Lower leg skin (tissue), 4 donors: ENCODE data around the gene FAM171A1. TPM values are rescaled to one million over a fixed set of nuclear protein-coding genes. Genes with fewer than 3 reads are reported as not detected.

Source experiments
- DNase-seq, 2 donors: peaks; one replicate each; pipeline ENCODE4 v3.0.0-alpha.2; 2019; ENCODE audit warnings: low spot score in 2 of 2
- H3K4me3 ChIP-seq: fragments of 200-600 bp; sonication (generic); 2 replicates; pipeline ENCODE4 v1.5.1; 2017; ENCODE audit warnings: mild to moderate bottlenecking, low read depth; ENCODE audit not compliant: poor library complexity, severe bottlenecking
- POLR2A ChIP-seq, 2 donors: fragments of 450-650 bp; IDR thresholded peaks; one replicate each; pipeline ENCODE4 v1.6.1; 2016 to 2017; ENCODE audit warnings: antibody characterized with exemption in 2 of 2, mild to moderate bottlenecking in 1 of 2, moderate library complexity in 1 of 2
- WGBS, 2 donors: methylation state at CpG; one replicate each; pipeline ENCODE4 v1.1.5; 2018; 5-methylcytosine and 5-hydroxymethylcytosine counted together
- intact Hi-C: fragments of 100-400 bp; cut with DNase I; formaldehyde crosslinking; loops from one replicate; pipeline ENCODE4 v1.15.0; 2023; ENCODE audit warnings: low total_unique reads
- total RNA-seq, 4 donors: library from RNA; depleted of rRNA; stranded (reverse); fragments of >200 nt; gene quantifications; one replicate each; pipeline ENCODE4 v1.1.0, GENCODE V29; 2016
- TF ChIP-seq, protein P1 (sequence below), 3 donors: fragments of 450-650 bp; IDR thresholded peaks; one replicate each; pipeline ENCODE4 v1.5.1; 2016; ENCODE audit warnings: antibody characterized with exemption in 3 of 3, mild to moderate bottlenecking in 3 of 3, moderate library complexity in 2 of 3

FAM171A1 gene
- total RNA-seq, 4 donors from 2014 or later: 2.7 to 5.4 (median 3.1) TPM

DNA sequence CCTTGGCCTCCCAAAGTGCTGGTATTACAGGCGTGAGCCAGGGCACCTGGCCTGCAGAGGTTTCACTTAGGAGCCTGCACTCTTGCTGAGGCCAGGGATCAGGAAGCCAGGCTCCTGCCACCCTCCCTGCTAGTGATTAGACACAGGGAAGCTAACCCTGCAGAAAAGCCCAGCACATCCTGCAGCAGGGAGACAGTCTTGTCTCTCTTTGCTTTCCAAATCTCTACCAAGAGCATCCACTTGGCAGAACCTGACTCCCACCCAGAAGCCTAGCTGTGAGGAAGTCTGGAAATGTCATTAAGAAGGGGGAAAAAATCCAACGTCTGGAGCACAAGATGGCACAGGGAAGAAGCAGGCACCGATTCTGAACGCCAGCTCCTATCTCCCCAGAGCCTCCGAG is 8.0 kb upstream of the FAM171A1 start:
- 67 to 78% methylated on average over 5 of the region's 5 CpGs for WGBS, 2 donors
- DNase-seq: no peak
- intact Hi-C loops: no loop called here
- no peak overlapping the region for H3K4me3 ChIP-seq
- TF ChIP-seq POLR2A (IDR thresholded peaks at IDR 0.05): no peak
- TF ChIP-seq, protein P1, sequence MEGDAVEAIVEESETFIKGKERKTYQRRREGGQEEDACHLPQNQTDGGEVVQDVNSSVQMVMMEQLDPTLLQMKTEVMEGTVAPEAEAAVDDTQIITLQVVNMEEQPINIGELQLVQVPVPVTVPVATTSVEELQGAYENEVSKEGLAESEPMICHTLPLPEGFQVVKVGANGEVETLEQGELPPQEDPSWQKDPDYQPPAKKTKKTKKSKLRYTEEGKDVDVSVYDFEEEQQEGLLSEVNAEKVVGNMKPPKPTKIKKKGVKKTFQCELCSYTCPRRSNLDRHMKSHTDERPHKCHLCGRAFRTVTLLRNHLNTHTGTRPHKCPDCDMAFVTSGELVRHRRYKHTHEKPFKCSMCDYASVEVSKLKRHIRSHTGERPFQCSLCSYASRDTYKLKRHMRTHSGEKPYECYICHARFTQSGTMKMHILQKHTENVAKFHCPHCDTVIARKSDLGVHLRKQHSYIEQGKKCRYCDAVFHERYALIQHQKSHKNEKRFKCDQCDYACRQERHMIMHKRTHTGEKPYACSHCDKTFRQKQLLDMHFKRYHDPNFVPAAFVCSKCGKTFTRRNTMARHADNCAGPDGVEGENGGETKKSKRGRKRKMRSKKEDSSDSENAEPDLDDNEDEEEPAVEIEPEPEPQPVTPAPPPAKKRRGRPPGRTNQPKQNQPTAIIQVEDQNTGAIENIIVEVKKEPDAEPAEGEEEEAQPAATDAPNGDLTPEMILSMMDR (IDR thresholded peaks at IDR 0.05): no peak

DNA sequence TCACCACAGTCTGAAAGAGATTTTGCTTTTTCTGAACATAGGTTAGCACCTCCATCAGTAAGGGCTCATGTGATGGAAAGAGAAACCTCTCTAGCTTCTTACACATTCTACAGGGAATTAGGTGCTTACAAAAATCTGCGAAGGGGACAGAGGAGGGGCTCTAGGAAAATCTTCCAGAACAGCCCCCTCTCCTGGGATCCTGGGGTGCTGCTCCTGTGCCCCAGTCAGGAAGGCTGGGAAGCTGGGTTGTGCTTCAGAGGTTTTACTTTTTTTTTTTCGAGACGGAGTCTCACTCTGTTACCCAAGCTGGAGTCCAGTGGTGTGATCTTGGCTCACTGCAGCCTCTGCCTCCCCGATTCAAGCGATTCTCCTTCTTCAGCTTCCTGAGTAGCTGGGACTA is 7.5 kb upstream of the FAM171A1 start:
- H3K4me3 ChIP-seq: no peak overlapping the region
- 74 to 78% methylated on average over 5 of the region's 5 CpGs for WGBS, 2 donors
- no peak for DNase-seq
- no peak for TF ChIP-seq POLR2A (IDR thresholded peaks at IDR 0.05)
- intact Hi-C loops: loop anchor here (1.0 kb wide), 1 partner anchor 13 kb away; no protein-coding TSS in a partner anchor

GRCh38 chr10:15374566-15374965 is 3.5 kb upstream of the FAM171A1 start:
- 7 to 8% methylated on average over 1 of the region's 1 CpG for WGBS, 2 donors
- DNase-seq: no peak
- H3K4me3 ChIP-seq: no peak overlapping the region
- no peak for TF ChIP-seq POLR2A (IDR thresholded peaks at IDR 0.05)
- TF ChIP-seq, protein P1 (IDR thresholded peaks at IDR 0.05): no peak
- intact Hi-C loops: no loop called here

- DNase-seq: peak in 1 of 2 donors; percentile 50
- no peak overlapping the region for H3K4me3 ChIP-seq
- intact Hi-C loops: no loop called here
- 54 to 57% methylated on average over 3 of the region's 3 CpGs for WGBS, 2 donors
- TF ChIP-seq, protein P1 (IDR thresholded peaks at IDR 0.05): no peak
- no peak for TF ChIP-seq POLR2A (IDR thresholded peaks at IDR 0.05)
Measured at GRCh38 chr10:15374156-15374555, 3.1 kb upstream of the FAM171A1 start.

DNA sequence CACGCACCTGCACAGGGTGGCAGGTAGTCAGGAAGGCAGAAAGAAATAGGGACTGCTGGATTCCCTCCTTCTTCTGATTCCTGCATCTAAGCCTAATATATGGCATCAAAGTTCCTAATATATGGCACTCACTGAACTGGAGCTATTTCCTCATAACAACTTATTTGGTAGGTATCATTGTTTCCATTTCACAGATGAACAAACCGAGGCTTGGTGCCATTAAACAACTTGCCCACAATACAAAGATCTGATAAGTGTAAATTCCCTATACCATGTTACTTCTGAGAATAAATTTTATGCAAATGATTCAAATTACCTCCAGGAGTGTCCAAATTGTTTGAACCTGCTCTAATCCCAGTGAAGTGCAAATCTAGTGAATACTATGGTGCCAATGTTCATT is 2.1 kb upstream of the FAM171A1 start:
- intact Hi-C loops: no loop called here
- whole genome bisulfite sequencing, 2 donors: 79 to 83% methylated on average over 2 of the region's 2 CpGs
- H3K4me3 ChIP-seq: no peak overlapping the region
- no peak for DNase-seq
- TF ChIP-seq, protein P1 (IDR thresholded peaks at IDR 0.05): no peak

DNA sequence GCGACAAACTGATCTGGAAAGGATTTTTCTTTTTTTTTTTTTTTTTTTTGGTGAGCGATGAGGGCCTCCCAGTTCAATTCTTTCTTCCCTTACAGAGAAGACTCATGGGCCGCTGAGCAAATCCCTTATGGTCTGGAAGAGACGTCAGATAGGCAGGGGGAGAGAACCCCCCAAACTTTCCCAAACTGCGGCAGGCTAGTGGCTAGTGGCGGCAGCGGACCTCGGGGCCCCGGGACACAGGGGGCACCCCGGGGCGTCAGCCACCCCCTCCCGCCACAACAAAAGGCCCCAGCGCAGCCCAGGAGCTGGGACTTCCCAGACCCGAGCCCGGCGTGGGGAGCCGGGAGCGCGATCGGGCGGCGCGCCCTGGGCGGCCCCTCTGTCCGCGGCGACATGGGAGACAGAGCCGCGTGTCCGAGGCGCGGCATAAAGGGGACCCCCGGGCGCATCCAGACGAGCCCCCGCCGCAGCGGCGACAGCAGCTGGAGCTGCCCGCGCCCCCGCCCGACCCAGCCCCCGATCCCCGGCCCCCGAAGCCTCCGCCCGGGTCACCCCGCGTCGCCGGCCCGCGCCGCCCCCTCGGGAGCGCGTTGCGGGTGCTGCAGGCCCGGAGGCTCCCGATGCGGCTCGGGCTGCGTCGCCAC is 755 bp downstream of the FAM171A1 start:
- DNase-seq: peak in 1 of 2 donors; percentile 85
- H3K4me3 ChIP-seq: peak overlapping the region; percentile 38
- TF ChIP-seq POLR2A (IDR thresholded peaks at IDR 0.05): no peak
- TF ChIP-seq, protein P1 (IDR thresholded peaks at IDR 0.05): no peak
- intact Hi-C loops: no loop called here
- 2% methylated on average over 14 to 19 of the region's 65 CpGs for WGBS, 2 donors
